SU-DHL-6 (cell line): Measurements from ENCODE around the gene E4F1.

Source experiments
- EZH2phosphoT487 ChIP-seq: fragments of 200-600 bp; sonication (generic), shearing (Covaris generic); conservative IDR thresholded peaks from 2 replicates; pipeline ENCODE4 v1.6.1; 2018; ENCODE audit warnings: mild to moderate bottlenecking, antibody characterized with exemption, low read length, moderate library complexity, mixed read lengths
- TF ChIP-seq, protein P1 (sequence below): fragments of 200-600 bp; sonication (generic); IDR thresholded peaks from one replicate; pipeline ENCODE4 v1.5.1; 2017; ENCODE audit warnings: antibody characterized with exemption, mild to moderate bottlenecking, low read length, moderate library complexity; ENCODE audit not compliant: insufficient read depth, poor library complexity, severe bottlenecking

DNA sequence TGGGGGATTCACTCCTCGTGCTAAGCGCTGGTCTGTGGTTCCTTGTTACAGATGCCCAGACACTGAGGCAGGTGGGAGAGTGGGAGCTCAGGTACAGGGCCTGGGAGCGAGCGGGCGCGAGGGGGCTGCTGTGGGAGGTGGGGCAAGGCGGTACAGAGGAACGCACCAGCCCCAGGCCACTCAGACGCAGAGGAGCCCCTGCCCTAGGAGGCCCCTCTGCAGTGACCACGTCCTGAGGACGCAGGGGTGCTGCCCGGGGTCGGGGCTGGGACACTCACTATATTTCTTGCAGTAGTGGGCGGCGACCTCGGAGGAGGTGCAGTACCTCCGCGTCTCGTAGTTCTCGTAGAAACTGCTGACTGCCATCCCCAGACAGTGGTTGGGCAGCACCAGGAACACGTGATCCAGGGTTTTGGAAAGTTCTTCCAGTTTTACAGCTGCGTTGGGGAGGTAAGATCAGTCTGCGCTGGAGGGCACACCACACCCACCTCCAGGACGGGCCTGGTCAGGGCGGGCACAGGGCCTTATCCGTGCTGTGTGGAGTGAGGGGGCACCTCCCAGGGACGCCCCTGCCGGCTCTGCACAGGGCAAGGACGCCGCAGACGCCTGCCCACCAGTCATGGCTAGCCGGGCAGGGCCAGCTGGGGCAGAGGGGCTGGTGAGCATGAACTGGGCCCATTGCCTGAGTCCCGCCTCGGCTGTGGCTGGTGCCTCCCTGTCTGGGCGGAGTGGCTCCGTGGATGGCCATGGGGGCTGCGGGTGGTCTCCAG lies 60.8 kb downstream of the E4F1 start:
- TF ChIP-seq, protein P1, sequence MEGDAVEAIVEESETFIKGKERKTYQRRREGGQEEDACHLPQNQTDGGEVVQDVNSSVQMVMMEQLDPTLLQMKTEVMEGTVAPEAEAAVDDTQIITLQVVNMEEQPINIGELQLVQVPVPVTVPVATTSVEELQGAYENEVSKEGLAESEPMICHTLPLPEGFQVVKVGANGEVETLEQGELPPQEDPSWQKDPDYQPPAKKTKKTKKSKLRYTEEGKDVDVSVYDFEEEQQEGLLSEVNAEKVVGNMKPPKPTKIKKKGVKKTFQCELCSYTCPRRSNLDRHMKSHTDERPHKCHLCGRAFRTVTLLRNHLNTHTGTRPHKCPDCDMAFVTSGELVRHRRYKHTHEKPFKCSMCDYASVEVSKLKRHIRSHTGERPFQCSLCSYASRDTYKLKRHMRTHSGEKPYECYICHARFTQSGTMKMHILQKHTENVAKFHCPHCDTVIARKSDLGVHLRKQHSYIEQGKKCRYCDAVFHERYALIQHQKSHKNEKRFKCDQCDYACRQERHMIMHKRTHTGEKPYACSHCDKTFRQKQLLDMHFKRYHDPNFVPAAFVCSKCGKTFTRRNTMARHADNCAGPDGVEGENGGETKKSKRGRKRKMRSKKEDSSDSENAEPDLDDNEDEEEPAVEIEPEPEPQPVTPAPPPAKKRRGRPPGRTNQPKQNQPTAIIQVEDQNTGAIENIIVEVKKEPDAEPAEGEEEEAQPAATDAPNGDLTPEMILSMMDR: no peak
- no peak for TF ChIP-seq EZH2phosphoT487
